ENCODE results near the gene ASXL2. TPM values are rescaled to one million over a fixed set of nuclear protein-coding genes. Genes with fewer than 3 reads are reported as not detected.

ASXL2 gene
- total and polyA plus RNA-seq, 10 donors: 2.0 to 51.3 (median 34.7) TPM

- 0 to 1% (median 1%) methylated on average over 52 to 64 of the region's 64 CpGs for WGBS, 5 donors
- Histone ChIP-seq H3K27me3 (replicated peaks in 1 of 7) (peaks cover 0 to 6% (median 0%) of the 10 kb centered on the region in 7 donors), H3K36me3 (peaks cover 0 to 18% (median 2%) of the 10 kb centered on the region in 6 donors), H3K4me3 (peak overlapping the region; percentile 90 to 98 (median 96)), H3K27ac (peak overlapping the region; percentile 84 to 99 (median 97)), H3K9me3 (no peaks in the 10 kb centered on the region), H3K4me1 (peaks cover 9 to 54% (median 31%) of the 10 kb centered on the region in 6 donors)
- TF ChIP-seq POLR2A (IDR thresholded peaks at IDR 0.05): no peak
- peak in 2 of 3 donors; percentile 43 to 52 for TF ChIP-seq POLR2AphosphoS5 (IDR thresholded peaks at IDR 0.05)
- TF ChIP-seq CTCF (IDR thresholded peaks at IDR 0.05 in 8 of 11, conservative IDR thresholded peaks at IDR 0.05 in 3 of 11): no peak
- intact Hi-C loops (cut with DNase I; ENCODE audit: low total_unique reads): no loop called here
- peak; percentile 89 for DNase-seq
Observed at GRCh38 chr2:25877431-25878360, 591 bp downstream of the ASXL2 start.

- Histone ChIP-seq H3K27ac (no peak overlapping the region), H3K4me1 (peaks cover 9 to 76% (median 34%) of the 10 kb centered on the region in 6 donors), H3K36me3 (peaks cover 0 to 57% (median 17%) of the 10 kb centered on the region in 6 donors), H3K27me3 (replicated peaks in 1 of 7) (no peaks in the 10 kb centered on the region), H3K4me3 (no peak overlapping the region), H3K9me3 (no peaks in the 10 kb centered on the region)
- TF ChIP-seq CTCF (IDR thresholded peaks at IDR 0.05 in 8 of 11, conservative IDR thresholded peaks at IDR 0.05 in 3 of 11) (no peak), POLR2A (IDR thresholded peaks at IDR 0.05) (no peak), POLR2AphosphoS5 (IDR thresholded peaks at IDR 0.05) (no peak)
- DNase-seq: no peak
- 97 to 99% (median 98%) methylated on average over 5 of the region's 5 CpGs for WGBS, 5 donors
- intact Hi-C loops (cut with DNase I; ENCODE audit: low total_unique reads): no loop called here
Observed at GRCh38 chr2:25872134-25872533, 6.2 kb downstream of the ASXL2 start.

- WGBS, 5 donors: 69 to 89% (median 81%) methylated on average over 5 of the region's 5 CpGs
- TF ChIP-seq POLR2AphosphoS5 (IDR thresholded peaks at IDR 0.05): no peak
- no peak for TF ChIP-seq POLR2A (IDR thresholded peaks at IDR 0.05)
- TF ChIP-seq CTCF (IDR thresholded peaks at IDR 0.05 in 8 of 11, conservative IDR thresholded peaks at IDR 0.05 in 3 of 11): no peak
- Histone ChIP-seq H3K9me3 (no peaks in the 10 kb centered on the region), H3K36me3 (peaks cover 0 to 56% (median 15%) of the 10 kb centered on the region in 6 donors), H3K4me3 (no peak overlapping the region), H3K4me1 (peaks cover 0 to 42% (median 4%) of the 10 kb centered on the region in 6 donors), H3K27me3 (replicated peaks in 1 of 7) (no peaks in the 10 kb centered on the region), H3K27ac (no peak overlapping the region)
- intact Hi-C loops (cut with DNase I; ENCODE audit: low total_unique reads): no loop called here
- no peak for DNase-seq
Observed at GRCh38 chr2:25867396-25868003, 10.8 kb downstream of the ASXL2 start.

GRCh38 chr2:25856377-25856776 lies 21.9 kb downstream of the ASXL2 start:
- intact Hi-C loops (cut with DNase I; ENCODE audit: low total_unique reads): no loop called here
- Histone ChIP-seq H3K4me1 (peaks cover 9 to 79% (median 41%) of the 10 kb centered on the region in 6 donors), H3K27ac (no peak overlapping the region), H3K9me3 (no peaks in the 10 kb centered on the region), H3K36me3 (peaks cover 0 to 19% (median 0%) of the 10 kb centered on the region in 6 donors), H3K27me3 (replicated peaks in 1 of 7) (no peaks in the 10 kb centered on the region), H3K4me3 (no peak overlapping the region)
- WGBS, 5 donors: 91 to 99% (median 96%) methylated on average over 9 of the region's 9 CpGs
- TF ChIP-seq CTCF (IDR thresholded peaks at IDR 0.05 in 8 of 11, conservative IDR thresholded peaks at IDR 0.05 in 3 of 11): no peak
- TF ChIP-seq POLR2A (IDR thresholded peaks at IDR 0.05): no peak
- no peak for TF ChIP-seq POLR2AphosphoS5 (IDR thresholded peaks at IDR 0.05)
- no peak for DNase-seq

Data from spleen (tissue), 11 donors.